Esophagus muscularis mucosa (tissue), 3 donors: ENCODE measurements around the gene AFP.

Experiments
- POLR2A ChIP-seq: fragments of 450-650 bp; IDR thresholded peaks from one replicate; pipeline ENCODE4 v1.6.1; 2017; ENCODE audit warnings: antibody characterized with exemption, moderate library complexity, mild to moderate bottlenecking, low read depth
- TF ChIP-seq, protein P1 (sequence below), 3 experiments: fragments of 200-600 bp in 2 of 3; fragments of 450-650 bp in 1 of 3; sonication (generic) in 2 of 3; IDR thresholded peaks; one replicate each; pipeline ENCODE4 v1.5.1; 2017 to 2019; ENCODE audit warnings: antibody characterized with exemption in 3 of 3, mild to moderate bottlenecking in 2 of 3, moderate library complexity in 1 of 3

DNA sequence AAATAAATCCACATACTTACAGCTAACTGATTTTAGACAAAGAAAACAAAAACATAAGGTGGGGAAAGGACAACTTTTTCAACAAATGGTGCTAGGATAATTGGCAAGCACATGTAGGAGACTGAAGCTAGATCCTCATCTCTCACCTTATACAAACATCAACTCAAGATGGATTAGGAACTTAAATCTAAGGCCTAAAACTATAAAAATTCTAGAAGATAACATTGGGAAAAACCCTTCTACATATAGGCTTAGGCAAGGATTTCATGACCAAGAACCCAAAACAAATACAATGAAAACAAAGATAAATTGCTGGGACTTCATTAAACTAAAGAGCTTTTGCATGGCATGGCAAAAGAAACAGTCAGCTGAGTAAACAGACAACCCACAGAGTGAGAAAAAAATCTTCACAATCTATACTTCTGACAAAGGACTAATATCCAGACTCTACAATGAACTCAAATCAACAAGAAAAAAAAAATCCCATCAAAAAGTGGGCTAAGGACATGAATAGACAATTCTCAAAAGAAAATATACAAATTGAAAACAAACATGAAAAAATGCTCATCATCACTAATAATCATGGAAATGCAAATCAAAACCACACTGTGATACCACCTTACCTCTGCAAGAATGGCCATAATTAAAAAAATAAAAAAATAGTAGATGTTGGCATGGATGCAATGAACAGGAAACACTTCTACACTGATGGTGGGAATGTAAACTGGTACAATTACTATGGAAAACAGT is 14.1 kb upstream of the AFP start:
- TF ChIP-seq, protein P1, sequence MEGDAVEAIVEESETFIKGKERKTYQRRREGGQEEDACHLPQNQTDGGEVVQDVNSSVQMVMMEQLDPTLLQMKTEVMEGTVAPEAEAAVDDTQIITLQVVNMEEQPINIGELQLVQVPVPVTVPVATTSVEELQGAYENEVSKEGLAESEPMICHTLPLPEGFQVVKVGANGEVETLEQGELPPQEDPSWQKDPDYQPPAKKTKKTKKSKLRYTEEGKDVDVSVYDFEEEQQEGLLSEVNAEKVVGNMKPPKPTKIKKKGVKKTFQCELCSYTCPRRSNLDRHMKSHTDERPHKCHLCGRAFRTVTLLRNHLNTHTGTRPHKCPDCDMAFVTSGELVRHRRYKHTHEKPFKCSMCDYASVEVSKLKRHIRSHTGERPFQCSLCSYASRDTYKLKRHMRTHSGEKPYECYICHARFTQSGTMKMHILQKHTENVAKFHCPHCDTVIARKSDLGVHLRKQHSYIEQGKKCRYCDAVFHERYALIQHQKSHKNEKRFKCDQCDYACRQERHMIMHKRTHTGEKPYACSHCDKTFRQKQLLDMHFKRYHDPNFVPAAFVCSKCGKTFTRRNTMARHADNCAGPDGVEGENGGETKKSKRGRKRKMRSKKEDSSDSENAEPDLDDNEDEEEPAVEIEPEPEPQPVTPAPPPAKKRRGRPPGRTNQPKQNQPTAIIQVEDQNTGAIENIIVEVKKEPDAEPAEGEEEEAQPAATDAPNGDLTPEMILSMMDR (IDR thresholded peaks at IDR 0.05), result no peak
- TF ChIP-seq POLR2A, result no peak
